ENCODE data around the gene KLF16. TPM values are rescaled to one million over a fixed set of nuclear protein-coding genes. Genes with fewer than 3 reads are reported as not detected.

Gene KLF16
- total and polyA plus RNA-seq, 3 experiments from 2014 or later, result 0.92 to 43.1 (median 42.8) TPM

DNA sequence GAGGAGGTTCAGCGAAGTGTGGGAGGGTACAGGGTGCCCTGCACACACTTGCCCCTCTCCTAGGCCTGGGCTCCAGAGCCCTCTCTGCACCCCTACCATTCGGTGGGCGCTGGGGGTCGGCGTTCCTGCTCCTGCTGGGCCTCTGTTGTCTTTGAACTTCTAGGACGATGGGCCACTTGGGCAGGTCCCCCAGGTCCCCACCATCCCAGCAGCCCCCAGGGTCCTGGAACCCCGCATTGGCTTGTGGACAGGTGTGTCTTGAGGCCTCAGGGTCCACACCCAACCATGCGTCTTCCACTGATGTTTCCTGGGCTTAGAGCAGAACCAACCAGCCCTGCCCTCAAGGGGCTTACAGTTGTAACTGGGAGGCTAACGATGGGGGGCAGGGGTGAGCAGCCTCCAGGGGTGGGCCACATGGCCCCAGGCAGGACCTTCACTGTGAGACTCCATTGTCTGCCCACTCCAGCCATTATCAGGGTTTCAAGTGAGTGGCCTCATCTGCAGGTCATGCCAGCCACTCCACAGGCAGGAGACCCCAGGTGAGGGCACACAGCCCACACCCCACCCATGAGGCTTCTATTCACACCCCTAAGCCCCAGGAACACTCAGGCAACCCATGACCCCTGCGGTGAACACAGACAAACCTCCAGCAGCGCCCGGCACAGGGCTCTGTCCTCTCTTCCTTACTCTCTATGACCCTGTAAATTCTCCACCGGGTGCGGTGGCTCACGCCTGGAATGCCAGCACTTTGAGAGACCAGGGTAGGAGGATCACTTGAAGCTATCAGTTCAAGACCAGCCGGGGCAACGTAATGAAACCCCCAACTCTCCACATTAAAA, 2.0 kb upstream of the KLF16 start:
- peaks cover 16 to 40% (median 21%) of the 10 kb centered on the region in 3 donors for H3K4me1 Mint-ChIP-seq
- H3K36me3 ChIP-seq (ENCODE audit: insufficient read depth, low read length), result peaks cover 1% of the 10 kb centered on the region
- H3K27ac Mint-ChIP-seq, result peak overlapping the region in 6 of 8 donors; percentile 19 to 85 (median 66)
- peaks cover 0 to 4% of the 10 kb centered on the region in 2 donors for H3K27me3 Mint-ChIP-seq
- no peaks in the 10 kb centered on the region for H3K9me3 ChIP-seq (ENCODE audit: low read length)
- POLR2A ChIA-PET, result interaction anchor here (1.2 to 2.0 kb wide), 4 partner anchors 10 to 40 kb away, joined by 3 to 14 read pairs (median 10); partner anchors contain the start of genes ADAT3 and SCAMP4
- H3K4me3 Mint-ChIP-seq, result peak overlapping the region; percentile 54 to 84 (median 69)
- H3K36me3 Mint-ChIP-seq, result peaks cover 0 to 12% (median 0%) of the 10 kb centered on the region in 3 donors
- peak overlapping the region; percentile 79 for H3K27ac ChIP-seq (ENCODE audit: low read depth, low read length)
- no peaks in the 10 kb centered on the region for H3K9me3 Mint-ChIP-seq
- CTCF ChIA-PET, result interaction anchor here (1.0 to 2.7 kb wide), 14 partner anchors 9 to 81 kb away, joined by 3 to 10 read pairs (median 4); partner anchors contain the start of gene ABHD17A
- peaks cover 23% of the 10 kb centered on the region for H3K4me1 ChIP-seq (ENCODE audit: insufficient read depth, low read length)
- H3K4me3 ChIP-seq (ENCODE audit: low read length), result peak overlapping the region; percentile 66
- no peaks in the 10 kb centered on the region for H3K27me3 ChIP-seq (ENCODE audit: insufficient read depth, low read length, poor library complexity, severe bottlenecking)
- DNase-seq, result no peak

DNA sequence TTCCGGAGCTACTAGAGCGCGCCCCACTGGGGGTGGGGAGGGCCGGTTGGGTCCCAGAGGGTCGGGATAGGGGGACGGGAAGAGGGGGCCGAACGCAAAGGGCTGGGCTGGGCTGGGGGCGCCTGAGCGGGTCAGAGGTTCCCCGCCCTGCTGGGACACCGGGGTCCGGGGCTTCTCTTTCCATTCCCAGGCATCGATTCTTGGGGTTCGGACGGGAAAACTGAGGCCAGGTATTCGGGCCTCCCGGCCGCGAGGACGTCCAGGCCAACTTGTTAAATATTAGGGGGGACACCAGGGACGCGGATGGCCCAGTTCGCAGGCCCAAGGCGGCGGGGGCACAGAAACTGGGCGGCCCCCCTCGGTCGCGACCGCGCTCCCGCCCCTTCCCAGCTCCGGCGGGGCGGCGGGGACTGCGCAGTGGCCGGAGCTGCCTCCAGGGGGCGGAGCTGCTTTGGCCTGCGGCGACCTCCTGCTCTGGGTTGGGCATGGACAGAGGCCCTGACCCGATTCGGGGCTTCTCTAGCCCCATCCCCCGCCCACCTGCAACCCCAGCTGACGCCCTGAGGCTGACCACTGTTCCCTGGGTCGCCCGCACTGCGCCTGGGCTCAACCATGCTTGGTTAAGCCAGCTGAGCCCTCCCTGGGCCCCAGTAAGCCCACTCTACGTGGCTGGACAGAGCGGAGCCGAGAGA, 1.2 kb upstream of the KLF16 start:
- peaks cover 16 to 48% (median 23%) of the 10 kb centered on the region in 3 donors for H3K4me1 Mint-ChIP-seq
- peak overlapping the region; percentile 66 to 92 (median 76) for H3K4me3 Mint-ChIP-seq
- H3K27me3 Mint-ChIP-seq, result peaks cover 0 to 4% of the 10 kb centered on the region in 2 donors
- Histone ChIP-seq H3K4me3 (ENCODE audit: low read length) (peak overlapping the region; percentile 66), H3K4me1 (ENCODE audit: insufficient read depth, low read length) (peaks cover 25% of the 10 kb centered on the region), H3K27me3 (ENCODE audit: insufficient read depth, low read length, poor library complexity, severe bottlenecking) (no peaks in the 10 kb centered on the region), H3K27ac (ENCODE audit: low read depth, low read length) (peak overlapping the region; percentile 79), H3K36me3 (ENCODE audit: insufficient read depth, low read length) (no peaks in the 10 kb centered on the region), H3K9me3 (ENCODE audit: low read length) (no peaks in the 10 kb centered on the region)
- peaks cover 0 to 9% (median 0%) of the 10 kb centered on the region in 3 donors for H3K36me3 Mint-ChIP-seq
- no peaks in the 10 kb centered on the region for H3K9me3 Mint-ChIP-seq
- ChIA-PET CTCF (interaction anchor here (1.0 to 2.7 kb wide), 14 partner anchors 10 to 82 kb away, joined by 3 to 10 read pairs (median 4); partner anchors contain the start of gene ABHD17A), POLR2A (interaction anchor here (0.7 to 2.0 kb wide), 6 partner anchors 8 to 41 kb away, joined by 3 to 14 read pairs (median 6); partner anchors contain the start of genes ADAT3 and SCAMP4)
- peak in 3 of 5 donors; percentile 41 to 72 (median 54) for DNase-seq
- H3K27ac Mint-ChIP-seq, result peak overlapping the region in 3 of 8 donors; percentile 52 to 85 (median 81)

- peak overlapping the region; percentile 79 for H3K27ac ChIP-seq (ENCODE audit: low read depth, low read length)
- H3K27ac Mint-ChIP-seq, result peak overlapping the region in 5 of 8 donors; percentile 40 to 85 (median 64)
- CTCF ChIA-PET, result interaction anchor here (1.0 to 2.7 kb wide), 13 partner anchors 9 to 83 kb away, joined by 3 to 10 read pairs (median 4); partner anchors contain the start of gene ABHD17A
- peak overlapping the region; percentile 66 to 92 (median 76) for H3K4me3 Mint-ChIP-seq
- H3K4me1 ChIP-seq (ENCODE audit: insufficient read depth, low read length), result peaks cover 30% of the 10 kb centered on the region
- H3K36me3 Mint-ChIP-seq, result peaks cover 0 to 7% (median 0%) of the 10 kb centered on the region in 3 donors
- DNase-seq, result peak; percentile 89 to 94 (median 93)
- H3K9me3 ChIP-seq (ENCODE audit: low read length), result no peaks in the 10 kb centered on the region
- H3K4me1 Mint-ChIP-seq, result peaks cover 17 to 52% (median 26%) of the 10 kb centered on the region in 3 donors
- H3K27me3 ChIP-seq (ENCODE audit: insufficient read depth, low read length, poor library complexity, severe bottlenecking), result no peaks in the 10 kb centered on the region
- H3K9me3 Mint-ChIP-seq, result no peaks in the 10 kb centered on the region
- POLR2A ChIA-PET, result interaction anchor here (0.7 to 2.0 kb wide), 6 partner anchors 7 to 42 kb away, joined by 3 to 14 read pairs (median 6); partner anchors contain the start of genes ADAT3 and SCAMP4
- peak overlapping the region; percentile 66 for H3K4me3 ChIP-seq (ENCODE audit: low read length)
- peaks cover 0 to 4% of the 10 kb centered on the region in 2 donors for H3K27me3 Mint-ChIP-seq
- no peaks in the 10 kb centered on the region for H3K36me3 ChIP-seq (ENCODE audit: insufficient read depth, low read length)
These were observed 480 bp upstream of the KLF16 start for GRCh38 chr19:1863638-1864479.

GRCh38 chr19:1862424-1863327, 703 bp downstream of the KLF16 start:
- Mint-ChIP-seq H3K9me3 (no peaks in the 10 kb centered on the region), H3K27ac (peak overlapping the region; percentile 91 to 100 (median 96)), H3K4me3 (peak overlapping the region; percentile 91 to 100 (median 95)), H3K36me3 (peaks cover 0 to 6% (median 0%) of the 10 kb centered on the region in 3 donors), H3K4me1 (peaks cover 20 to 57% (median 28%) of the 10 kb centered on the region in 3 donors), H3K27me3 (peaks cover 0 to 4% of the 10 kb centered on the region in 2 donors)
- POLR2A ChIA-PET, result no interaction called here
- DNase-seq, result peak; percentile 54 to 82 (median 62)
- no peaks in the 10 kb centered on the region for H3K27me3 ChIP-seq (ENCODE audit: insufficient read depth, low read length, poor library complexity, severe bottlenecking)
- peak overlapping the region; percentile 56 for H3K4me3 ChIP-seq (ENCODE audit: low read length)
- no peaks in the 10 kb centered on the region for H3K9me3 ChIP-seq (ENCODE audit: low read length)
- H3K36me3 ChIP-seq (ENCODE audit: insufficient read depth, low read length), result no peaks in the 10 kb centered on the region
- H3K27ac ChIP-seq (ENCODE audit: low read depth, low read length), result peak overlapping the region; percentile 67
- H3K4me1 ChIP-seq (ENCODE audit: insufficient read depth, low read length), result peaks cover 39% of the 10 kb centered on the region
- CTCF ChIA-PET, result no interaction called here

DNA sequence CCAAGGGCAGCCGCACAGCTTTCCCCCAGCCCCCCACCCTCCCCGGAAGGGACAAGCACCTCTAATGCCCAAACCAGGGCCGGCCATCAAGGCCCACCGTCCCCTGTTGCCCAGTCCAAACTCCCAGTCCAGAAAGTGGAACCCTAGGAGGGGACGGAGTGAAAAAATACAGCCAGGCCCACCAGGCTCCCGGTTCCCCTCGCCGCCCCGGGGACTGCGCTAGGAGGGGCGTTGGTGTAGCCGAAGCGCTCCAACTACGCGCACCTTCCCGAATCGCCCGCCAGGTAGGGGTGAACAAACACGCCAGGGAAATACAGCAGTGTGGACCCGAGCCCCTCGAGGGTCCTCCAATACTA, 1.3 kb downstream of the KLF16 start:
- no peak for DNase-seq
- no peaks in the 10 kb centered on the region for H3K9me3 ChIP-seq (ENCODE audit: low read length)
- peak overlapping the region; percentile 56 for H3K4me3 ChIP-seq (ENCODE audit: low read length)
- H3K27me3 Mint-ChIP-seq, result peaks cover 0 to 4% of the 10 kb centered on the region in 2 donors
- ChIA-PET CTCF (no interaction called here), POLR2A (no interaction called here)
- H3K27me3 ChIP-seq (ENCODE audit: insufficient read depth, low read length, poor library complexity, severe bottlenecking), result no peaks in the 10 kb centered on the region
- H3K4me1 ChIP-seq (ENCODE audit: insufficient read depth, low read length), result peaks cover 44% of the 10 kb centered on the region
- H3K36me3 Mint-ChIP-seq, result peaks cover 0 to 5% (median 0%) of the 10 kb centered on the region in 3 donors
- peak overlapping the region; percentile 91 to 100 (median 96) for H3K27ac Mint-ChIP-seq
- peak overlapping the region; percentile 67 for H3K27ac ChIP-seq (ENCODE audit: low read depth, low read length)
- H3K4me3 Mint-ChIP-seq, result peak overlapping the region; percentile 91 to 100 (median 95)
- H3K9me3 Mint-ChIP-seq, result no peaks in the 10 kb centered on the region
- H3K36me3 ChIP-seq (ENCODE audit: insufficient read depth, low read length), result no peaks in the 10 kb centered on the region
- peaks cover 20 to 58% (median 29%) of the 10 kb centered on the region in 3 donors for H3K4me1 Mint-ChIP-seq

DNA sequence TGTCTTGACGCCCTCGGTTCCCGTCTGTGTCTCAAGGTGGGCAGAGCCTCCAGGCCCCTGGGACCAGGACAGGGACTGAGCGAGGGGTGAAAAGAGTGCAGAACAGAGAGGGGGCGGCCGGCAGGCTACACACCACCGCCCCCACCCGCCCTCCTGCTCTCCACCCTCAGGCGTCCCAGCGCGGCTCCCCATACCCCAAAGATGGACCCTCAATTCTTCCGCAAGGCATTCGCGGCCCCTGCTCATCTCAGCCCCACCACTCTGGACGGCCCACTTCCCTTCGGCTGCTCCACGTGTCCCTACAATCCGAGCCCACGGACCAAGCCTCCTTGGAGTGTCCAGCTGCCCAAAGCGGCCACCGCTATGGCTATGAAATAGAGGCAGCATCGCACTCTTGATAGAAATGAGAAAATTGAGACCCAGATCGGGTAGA, 1.8 kb downstream of the KLF16 start:
- Mint-ChIP-seq H3K27me3 (peaks cover 0 to 4% of the 10 kb centered on the region in 2 donors), H3K9me3 (no peaks in the 10 kb centered on the region), H3K4me1 (peaks cover 20 to 58% (median 27%) of the 10 kb centered on the region in 3 donors), H3K36me3 (peaks cover 0 to 5% (median 0%) of the 10 kb centered on the region in 3 donors), H3K27ac (peak overlapping the region; percentile 57 to 100 (median 95)), H3K4me3 (peak overlapping the region; percentile 91 to 100 (median 95))
- Histone ChIP-seq H3K4me1 (ENCODE audit: insufficient read depth, low read length) (peaks cover 44% of the 10 kb centered on the region), H3K4me3 (ENCODE audit: low read length) (peak overlapping the region; percentile 56), H3K9me3 (ENCODE audit: low read length) (no peaks in the 10 kb centered on the region), H3K27ac (ENCODE audit: low read depth, low read length) (peak overlapping the region; percentile 67), H3K27me3 (ENCODE audit: insufficient read depth, low read length, poor library complexity, severe bottlenecking) (no peaks in the 10 kb centered on the region), H3K36me3 (ENCODE audit: insufficient read depth, low read length) (no peaks in the 10 kb centered on the region)
- CTCF ChIA-PET, result no interaction called here
- DNase-seq, result no peak
- POLR2A ChIA-PET, result no interaction called here
